H1 (cell line): ENCODE measurements around the gene AP3B2. TPM values are rescaled to one million over a fixed set of nuclear protein-coding genes. Genes with fewer than 3 reads are reported as not detected.

Experiments used
- ASH2L ChIP-seq: fragments of 200-600, 300-600 bp; sonication (generic); IDR thresholded peaks from one replicate; pipeline ENCODE4 v1.7.1; 2017; ENCODE audit warnings: low read length
- BCL11A ChIP-seq, 2 experiments: IDR thresholded peaks; one replicate each; pipeline ENCODE4 v1.6.1; 2011; ENCODE audit warnings: low read depth in 2 of 2, low read length in 2 of 2, mild to moderate bottlenecking in 2 of 2
- CBX5 ChIP-seq: fragments of 300-800, 300-1000 bp; sonication (generic); IDR thresholded peaks from 2 replicates; pipeline ENCODE4 v1.7.1; 2016; ENCODE audit warnings: antibody characterized with exemption, low read length, low read depth
- CEBPB ChIP-seq: IDR thresholded peaks from 2 replicates; pipeline ENCODE4 v1.6.1; 2012; ENCODE audit warnings: low read depth, low read length
- EP300 ChIP-seq, 2 experiments: IDR thresholded peaks; 1 replicate in 1 of 2; 2 replicates in 1 of 2; pipeline ENCODE4 v1.6.1; 2011 to 2012; ENCODE audit warnings: low read depth in 2 of 2, low read length in 2 of 2, mild to moderate bottlenecking in 2 of 2, borderline replicate concordance in 1 of 2, inconsistent platforms in 1 of 2, moderate library complexity in 1 of 2
- GABPA ChIP-seq: IDR thresholded peaks from 2 replicates; pipeline ENCODE4 v1.6.1; 2011; ENCODE audit warnings: mild to moderate bottlenecking, low read length, moderate library complexity, borderline replicate concordance; ENCODE audit not compliant: insufficient read depth
- HDAC6 ChIP-seq: IDR thresholded peaks from one replicate; pipeline ENCODE4 v1.7.1; 2012; ENCODE audit warnings: low read depth, mild to moderate bottlenecking, inconsistent platforms, low read length, moderate library complexity
- JUN ChIP-seq: IDR thresholded peaks from 2 replicates; pipeline ENCODE4 v1.6.1; 2011; ENCODE audit warnings: low read depth, mild to moderate bottlenecking, improper control_type of control experiment, low read length
- JUND ChIP-seq: IDR thresholded peaks from 2 replicates; pipeline ENCODE4 v1.6.1; 2011; ENCODE audit warnings: mild to moderate bottlenecking, improper control_type of control experiment, low read length
- NANOG ChIP-seq: IDR thresholded peaks from 2 replicates; pipeline ENCODE4 v1.6.1; 2011; ENCODE audit warnings: low read length, low read depth, mild to moderate bottlenecking, inconsistent platforms; ENCODE audit not compliant: insufficient read depth, poor library complexity, severe bottlenecking
- NRF1 ChIP-seq: IDR thresholded peaks from 2 replicates; pipeline ENCODE4 v1.6.1; 2011; ENCODE audit warnings: mild to moderate bottlenecking, low read depth, low read length, improper control_type of control experiment
- PHF8 ChIP-seq: fragments of 200-600 bp; sonication (generic); conservative IDR thresholded peaks from 2 replicates; pipeline ENCODE4 v1.7.1; 2012; ENCODE audit warnings: low read depth, mild to moderate bottlenecking, inconsistent platforms, low read length, moderate library complexity
- POLR2AphosphoS5 ChIP-seq: IDR thresholded peaks from 2 replicates; pipeline ENCODE4 v1.6.1; 2011; ENCODE audit warnings: low read depth, low read length
- SAP30 ChIP-seq: fragments of 300-600 bp; sonication (generic); IDR thresholded peaks from 2 replicates; pipeline ENCODE4 v1.7.1; 2012; ENCODE audit warnings: low read length, moderate library complexity, mild to moderate bottlenecking, inconsistent platforms; ENCODE audit not compliant: insufficient read depth, insufficient replicate concordance
- SIRT6 ChIP-seq: IDR thresholded peaks from one replicate; pipeline ENCODE4 v1.7.1; 2012; ENCODE audit warnings: low read length, inconsistent platforms
- TAF7 ChIP-seq: optimal IDR thresholded peaks from 2 replicates; pipeline ENCODE3; 2011; ENCODE audit warnings: low read depth, mild to moderate bottlenecking, inconsistent platforms, low read length, moderate library complexity, borderline replicate concordance
- TEAD4 ChIP-seq: IDR thresholded peaks from 2 replicates; pipeline ENCODE4 v1.6.1; 2012; ENCODE audit warnings: low read depth, low read length, inconsistent platforms, mixed read lengths
- YY1 ChIP-seq: IDR thresholded peaks from 2 replicates; pipeline ENCODE4 v1.6.1; 2011; ENCODE audit warnings: low read depth, mild to moderate bottlenecking, low read length
- ZNF274 ChIP-seq: IDR thresholded peaks from 2 replicates; pipeline ENCODE4 v1.7.0; 2012; ENCODE audit warnings: low read length, borderline replicate concordance; ENCODE audit errors: extremely low read depth
- polyA plus RNA-seq, 7 experiments: library from polyadenylated mRNA; depleted of rRNA in 3 of 7; stranded (reverse) in 5 of 7; unstranded in 2 of 7; fragments of >200 nt in 5 of 7; fragments of 200-250 nt in 2 of 7; gene quantifications; 1 replicate in 5 of 7; 2 replicates in 1 of 7; 4 replicates in 1 of 7; pipeline versions ENCODE4 v1.2.1 to v1.2.3, GENCODE V29; 2011 to 2013; ENCODE audit warnings: missing spikeins in 2 of 7, mixed read lengths in 2 of 7
- total RNA-seq: library from RNA; stranded (reverse); fragmentation: NEBNext Ultra II Directional; extraction: Animal tissue kit (Norgen Biotek cat#: 25700); gene quantifications from 2 replicates; pipeline ENCODE4 v1.2.1, GENCODE V29; 2021
- TF ChIP-seq, protein P1 (sequence below): IDR thresholded peaks from 2 replicates; pipeline ENCODE4 v1.6.1; 2012; ENCODE audit warnings: inconsistent platforms
- TF ChIP-seq, protein P2 (sequence below): IDR thresholded peaks from 2 replicates; pipeline ENCODE4 v1.6.1; 2012; ENCODE audit warnings: low read length, inconsistent platforms
- TF ChIP-seq, protein P3 (sequence below): IDR thresholded peaks from 2 replicates; pipeline ENCODE4 v1.6.1; 2012; ENCODE audit warnings: inconsistent platforms

AP3B2 gene
- total and polyA plus RNA-seq, 2 of the 8 experiments (the other 6 are each of a cell fraction or from before 2014, with no cell fraction given), result 21.8 to 25.7 TPM

DNA sequence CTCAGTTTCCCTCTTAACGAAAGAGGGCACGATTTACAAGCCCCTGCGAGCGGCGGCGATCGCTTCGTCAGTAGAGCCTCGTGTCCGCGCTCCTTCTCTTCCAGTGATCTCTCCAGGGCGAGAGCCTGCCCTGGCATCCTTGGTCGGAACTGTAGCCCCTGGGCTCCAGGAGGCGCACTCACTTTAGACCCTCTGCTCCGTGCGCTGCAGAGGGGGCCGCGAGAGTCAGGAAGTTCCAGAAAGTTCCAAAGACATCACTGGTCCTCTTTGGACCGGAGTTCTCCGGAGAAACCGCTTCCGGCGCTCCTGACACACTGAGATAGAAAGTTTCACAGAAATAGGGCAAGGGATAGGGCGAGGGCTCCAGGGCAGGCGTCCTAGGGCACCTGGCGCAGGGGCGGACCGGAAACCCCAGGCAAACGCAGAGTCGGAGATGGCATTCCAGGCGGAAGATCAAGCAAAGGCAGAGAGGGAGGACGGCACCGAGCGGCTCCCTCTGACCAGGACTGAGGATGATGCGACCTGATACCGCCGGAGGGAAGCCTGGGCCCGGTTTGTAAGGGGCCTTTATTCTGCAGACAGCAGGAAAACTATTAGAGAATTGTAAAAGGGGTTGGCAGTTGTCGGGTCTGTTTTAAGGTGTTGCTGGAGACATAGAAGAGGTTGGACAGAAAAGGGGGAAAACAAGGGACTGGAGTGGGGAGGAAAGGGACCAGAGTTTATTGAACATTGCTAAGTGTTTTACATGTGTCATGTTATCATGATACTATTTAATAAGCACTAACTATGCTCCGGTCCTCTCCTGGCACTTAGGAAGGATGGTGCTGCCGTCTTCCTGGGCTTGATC is 61.2 kb downstream of the AP3B2 start (continued):
- TF ChIP-seq, protein P1, sequence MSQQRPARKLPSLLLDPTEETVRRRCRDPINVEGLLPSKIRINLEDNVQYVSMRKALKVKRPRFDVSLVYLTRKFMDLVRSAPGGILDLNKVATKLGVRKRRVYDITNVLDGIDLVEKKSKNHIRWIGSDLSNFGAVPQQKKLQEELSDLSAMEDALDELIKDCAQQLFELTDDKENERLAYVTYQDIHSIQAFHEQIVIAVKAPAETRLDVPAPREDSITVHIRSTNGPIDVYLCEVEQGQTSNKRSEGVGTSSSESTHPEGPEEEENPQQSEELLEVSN, result peak; percentile 93
- TF ChIP-seq EP300 (IDR thresholded peaks at IDR 0.05; ENCODE audit: borderline replicate concordance in 1 of 2, low read depth in 2 of 2, low read length in 2 of 2) (no peak), SAP30 (no peak), YY1 (no peak), GABPA (no peak), CBX5 (no peak), TEAD4 (peak; percentile 88), SIRT6 (no peak), PHF8 (no peak), NANOG (no peak), JUND (no peak), POLR2AphosphoS5 (no peak), HDAC6 (no peak), TAF7 (no peak), ASH2L (peak; percentile 57), CEBPB (no peak), NRF1 (no peak), JUN (no peak), BCL11A (IDR thresholded peaks at IDR 0.05; ENCODE audit: low read depth in 2 of 2, low read length in 2 of 2) (no peak), ZNF274 (no peak)
- TF ChIP-seq, protein P2, sequence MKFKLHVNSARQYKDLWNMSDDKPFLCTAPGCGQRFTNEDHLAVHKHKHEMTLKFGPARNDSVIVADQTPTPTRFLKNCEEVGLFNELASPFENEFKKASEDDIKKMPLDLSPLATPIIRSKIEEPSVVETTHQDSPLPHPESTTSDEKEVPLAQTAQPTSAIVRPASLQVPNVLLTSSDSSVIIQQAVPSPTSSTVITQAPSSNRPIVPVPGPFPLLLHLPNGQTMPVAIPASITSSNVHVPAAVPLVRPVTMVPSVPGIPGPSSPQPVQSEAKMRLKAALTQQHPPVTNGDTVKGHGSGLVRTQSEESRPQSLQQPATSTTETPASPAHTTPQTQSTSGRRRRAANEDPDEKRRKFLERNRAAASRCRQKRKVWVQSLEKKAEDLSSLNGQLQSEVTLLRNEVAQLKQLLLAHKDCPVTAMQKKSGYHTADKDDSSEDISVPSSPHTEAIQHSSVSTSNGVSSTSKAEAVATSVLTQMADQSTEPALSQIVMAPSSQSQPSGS, result no peak
- TF ChIP-seq, protein P3, sequence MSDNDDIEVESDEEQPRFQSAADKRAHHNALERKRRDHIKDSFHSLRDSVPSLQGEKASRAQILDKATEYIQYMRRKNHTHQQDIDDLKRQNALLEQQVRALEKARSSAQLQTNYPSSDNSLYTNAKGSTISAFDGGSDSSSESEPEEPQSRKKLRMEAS, result peak; percentile 94
